AG09309 (cell line): ENCODE data around the gene PCMTD2.
"Not testable (repeated sequence)": the region's sequence is repeated elsewhere in the genome, so short reads cannot be mapped to it uniquely, and the experiment has no call there.

Experiments used
- DNase-seq: peaks from one replicate; pipeline ENCODE4 v3.0.0-alpha.2; 2010; ENCODE audit warnings: low read depth
- H3K4me3 ChIP-seq: 2 replicates; pipeline ENCODE4 v1.5.1; 2011; ENCODE audit warnings: mild to moderate bottlenecking, low read depth, low read length, moderate library complexity; ENCODE audit not compliant: control insufficient read depth
- TF ChIP-seq, protein P1 (sequence below): IDR thresholded peaks from 2 replicates; pipeline ENCODE4 v1.5.1; 2011; ENCODE audit warnings: mild to moderate bottlenecking, low read depth, low read length, inconsistent platforms; ENCODE audit not compliant: insufficient read depth, control insufficient read depth; ENCODE audit errors: missing control alignments

PCMTD2 gene

DNA sequence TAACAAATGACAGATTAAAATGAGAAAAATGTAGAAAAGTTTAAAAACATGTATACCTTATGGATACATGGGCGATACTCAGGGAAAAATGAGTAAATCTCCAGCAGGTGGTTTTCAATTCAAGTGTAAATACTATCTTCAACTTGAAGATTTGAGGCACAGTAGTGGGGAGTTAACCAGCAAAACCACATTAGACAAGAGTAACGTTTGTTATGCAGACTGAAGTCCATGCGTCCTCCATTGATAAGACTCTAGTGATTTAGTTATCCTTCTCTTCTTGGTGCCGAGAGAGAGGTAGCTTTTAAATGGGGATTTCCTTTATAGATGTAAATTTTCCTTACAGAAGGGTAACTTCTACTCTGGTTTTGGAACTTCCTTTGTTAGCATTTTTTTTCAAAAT, 28.1 kb downstream of the PCMTD2 start:
- TF ChIP-seq, protein P1, sequence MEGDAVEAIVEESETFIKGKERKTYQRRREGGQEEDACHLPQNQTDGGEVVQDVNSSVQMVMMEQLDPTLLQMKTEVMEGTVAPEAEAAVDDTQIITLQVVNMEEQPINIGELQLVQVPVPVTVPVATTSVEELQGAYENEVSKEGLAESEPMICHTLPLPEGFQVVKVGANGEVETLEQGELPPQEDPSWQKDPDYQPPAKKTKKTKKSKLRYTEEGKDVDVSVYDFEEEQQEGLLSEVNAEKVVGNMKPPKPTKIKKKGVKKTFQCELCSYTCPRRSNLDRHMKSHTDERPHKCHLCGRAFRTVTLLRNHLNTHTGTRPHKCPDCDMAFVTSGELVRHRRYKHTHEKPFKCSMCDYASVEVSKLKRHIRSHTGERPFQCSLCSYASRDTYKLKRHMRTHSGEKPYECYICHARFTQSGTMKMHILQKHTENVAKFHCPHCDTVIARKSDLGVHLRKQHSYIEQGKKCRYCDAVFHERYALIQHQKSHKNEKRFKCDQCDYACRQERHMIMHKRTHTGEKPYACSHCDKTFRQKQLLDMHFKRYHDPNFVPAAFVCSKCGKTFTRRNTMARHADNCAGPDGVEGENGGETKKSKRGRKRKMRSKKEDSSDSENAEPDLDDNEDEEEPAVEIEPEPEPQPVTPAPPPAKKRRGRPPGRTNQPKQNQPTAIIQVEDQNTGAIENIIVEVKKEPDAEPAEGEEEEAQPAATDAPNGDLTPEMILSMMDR = no peak
- DNase-seq = no peak
- H3K4me3 ChIP-seq = no peak overlapping the region

DNA sequence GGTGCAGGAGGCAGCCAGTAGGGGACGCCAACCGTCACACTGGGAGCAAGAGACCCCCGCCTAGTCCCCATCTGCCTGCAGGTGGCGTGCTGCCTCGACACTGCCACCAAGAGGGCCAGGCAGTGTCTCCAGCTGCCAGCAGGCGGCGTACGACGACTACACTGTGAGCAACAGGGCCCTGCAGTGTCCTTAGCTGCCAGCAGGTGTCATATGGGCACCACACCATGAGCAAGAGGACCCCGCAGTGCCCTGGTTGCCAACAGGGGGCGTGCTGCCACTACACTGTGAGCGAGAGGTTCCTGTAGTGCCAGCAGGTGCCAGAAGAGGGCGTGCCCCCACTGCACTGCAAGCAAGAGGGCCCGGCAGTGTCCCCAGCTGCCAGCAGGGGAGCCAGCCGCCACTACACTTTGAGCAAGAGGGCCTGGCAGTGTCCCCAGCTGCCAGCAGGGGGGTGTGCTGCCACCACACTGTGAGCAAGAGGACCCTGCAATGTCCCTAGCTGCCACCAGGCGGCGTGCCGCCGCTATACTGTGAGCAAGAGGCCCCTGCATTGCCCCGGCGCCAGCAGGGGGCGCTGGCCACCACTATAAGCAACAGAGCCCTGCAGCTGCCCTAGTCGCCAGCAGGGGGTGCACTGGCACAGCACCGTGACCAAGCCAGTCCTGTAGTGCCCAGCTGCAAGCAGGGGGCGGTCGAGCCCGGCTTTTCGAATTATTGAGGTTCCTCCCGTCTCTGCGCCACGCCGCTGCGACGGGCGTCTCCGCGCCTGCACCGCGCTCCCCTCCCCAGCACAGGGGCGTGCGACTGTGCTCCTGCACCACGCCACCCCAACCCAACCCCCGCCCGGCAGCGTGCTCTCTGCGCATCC, 30.3 kb downstream of the PCMTD2 start:
- TF ChIP-seq, protein P1 = peak; percentile 72
- not testable (repeated sequence) for H3K4me3 ChIP-seq, DNase-seq

DNA sequence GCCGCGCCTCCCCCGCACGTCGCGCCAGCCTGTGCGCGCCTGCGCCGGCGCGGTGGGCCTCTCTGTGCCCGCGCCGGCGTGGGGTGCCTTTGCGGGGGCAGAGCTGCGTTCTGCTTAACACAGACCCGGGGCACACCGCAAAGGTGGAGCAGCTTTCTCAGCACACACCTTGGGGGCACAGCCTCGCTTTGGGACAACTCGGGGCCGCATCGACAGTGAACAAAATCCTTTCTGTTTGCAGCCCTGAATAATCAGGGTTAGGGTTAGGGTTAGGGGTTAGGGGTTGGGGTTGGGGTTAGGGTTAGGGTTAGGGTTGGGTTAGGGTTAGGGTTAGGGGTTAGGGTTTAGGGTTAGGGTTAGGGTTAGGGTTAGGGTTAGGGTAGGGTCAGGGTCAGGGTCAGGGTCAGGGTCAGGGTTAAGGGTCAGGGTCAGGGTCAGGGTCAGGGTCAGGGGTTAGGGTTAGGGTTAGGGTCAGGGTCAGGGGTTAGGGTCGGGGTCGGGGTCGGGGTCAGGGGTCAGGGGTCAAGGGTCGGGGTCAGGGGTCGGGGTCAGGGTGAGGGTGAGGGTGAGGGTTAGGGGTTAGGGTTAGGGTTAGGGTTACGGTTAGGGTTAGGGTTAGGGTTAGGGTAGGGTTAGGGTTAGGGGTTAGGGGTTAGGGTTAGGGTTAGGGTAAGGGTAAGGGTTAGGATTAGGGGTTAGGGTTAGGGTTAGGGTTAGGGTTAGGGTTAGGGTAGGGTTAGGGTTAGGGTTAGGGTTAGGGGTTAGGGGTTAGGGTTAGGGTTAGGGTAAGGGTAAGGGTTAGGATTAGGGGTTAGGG, 31.1 kb downstream of the PCMTD2 start:
- DNase-seq, H3K4me3 ChIP-seq: not testable (repeated sequence)

DNA sequence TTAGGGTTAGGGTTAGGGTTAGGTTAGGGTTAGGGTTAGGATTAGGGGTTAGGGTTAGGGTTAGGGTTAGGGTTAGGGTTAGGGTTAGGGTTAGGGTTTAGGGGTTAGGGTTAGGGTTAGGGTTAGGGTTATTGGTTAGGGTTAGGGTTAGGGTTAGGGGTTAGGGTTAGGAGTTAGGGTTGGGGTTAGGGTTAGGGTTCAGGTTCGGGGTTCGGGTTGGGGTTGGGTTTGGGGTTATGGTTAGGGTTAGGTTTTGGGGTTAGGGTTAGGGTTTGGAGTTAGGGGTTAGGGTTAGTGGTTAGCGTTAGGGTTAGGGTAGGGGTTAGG, 31.7 kb downstream of the PCMTD2 start:
- DNase-seq, H3K4me3 ChIP-seq: not testable (repeated sequence)

DNA sequence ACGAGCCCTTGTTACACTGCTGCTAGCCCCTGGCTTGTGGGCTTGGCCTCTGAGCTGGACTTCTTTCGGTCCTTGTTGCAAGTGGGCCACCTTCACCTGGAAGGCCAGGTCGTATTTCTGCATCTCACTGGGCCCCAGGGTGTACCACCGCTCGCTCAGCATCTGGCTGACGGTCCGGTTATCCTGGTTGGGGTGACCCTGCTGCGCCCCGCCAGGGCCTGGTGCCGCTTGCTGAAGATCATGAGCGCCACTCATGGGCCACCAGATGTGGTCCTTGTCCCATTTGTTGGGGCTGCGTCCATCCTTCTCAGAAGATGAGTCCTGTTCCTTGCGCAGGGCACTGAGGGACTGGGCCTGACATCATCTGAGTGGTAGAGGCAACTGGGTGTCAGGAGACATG, 36.6 kb downstream of the PCMTD2 start:
- DNase-seq, H3K4me3 ChIP-seq: not testable (repeated sequence)

DNA sequence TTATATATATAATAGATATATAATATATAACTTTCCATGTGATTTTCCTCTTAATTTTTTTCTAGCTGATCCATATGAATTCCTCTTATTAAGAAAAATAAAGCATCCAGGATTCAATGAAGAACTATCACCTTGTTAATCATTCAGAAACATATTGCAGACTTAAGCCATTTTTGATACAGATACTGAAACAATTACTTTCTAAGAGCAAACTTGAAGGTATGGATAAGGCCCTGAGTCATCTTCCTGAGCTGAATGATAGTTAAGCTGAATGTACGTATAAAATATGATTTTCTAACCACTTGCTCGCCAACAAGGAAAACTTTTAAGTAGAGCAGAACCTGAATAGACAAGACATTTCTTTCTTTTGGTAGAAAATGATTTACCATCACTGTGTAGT, 47.5 kb downstream of the PCMTD2 start:
- H3K4me3 ChIP-seq, DNase-seq: not testable (repeated sequence)

DNA sequence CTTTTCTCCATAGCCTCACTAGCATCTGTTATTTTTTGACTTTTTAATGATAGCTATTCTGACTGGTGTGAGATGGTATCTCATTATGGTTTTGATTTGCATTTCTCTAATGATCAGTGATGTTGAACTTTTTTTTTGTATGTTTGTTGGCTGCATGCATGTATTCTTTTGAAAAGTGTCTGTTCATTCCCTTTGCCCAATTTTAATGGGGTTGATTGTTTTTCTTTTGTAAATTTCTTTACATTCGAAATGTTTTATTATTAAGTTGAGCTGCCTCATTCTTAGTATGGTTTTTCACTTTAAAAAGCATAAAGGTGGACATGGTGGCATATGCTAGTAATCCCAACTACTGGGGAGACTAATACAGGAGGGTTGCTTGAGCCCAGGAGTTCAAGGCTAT, 58.2 kb downstream of the PCMTD2 start:
- not testable (repeated sequence) for DNase-seq, H3K4me3 ChIP-seq

DNA sequence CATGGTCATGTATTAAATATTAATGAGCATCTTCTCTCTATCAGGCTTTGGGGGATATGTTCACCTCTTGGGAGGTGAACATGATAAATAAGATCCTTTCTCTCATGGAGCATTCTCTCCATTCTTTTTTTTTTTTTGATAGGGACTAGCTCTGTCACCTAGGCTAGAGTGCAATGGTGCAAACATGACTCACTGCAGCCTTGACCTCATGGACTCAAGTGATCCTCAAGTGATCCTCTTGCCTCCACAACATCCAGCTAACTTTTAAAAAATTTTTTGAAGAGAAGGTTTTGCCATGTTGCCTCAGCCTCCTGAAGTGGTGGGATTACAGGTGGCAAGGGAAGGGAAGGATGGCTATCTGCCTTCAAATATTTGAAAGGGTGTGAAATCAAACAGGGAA, 59.8 kb downstream of the PCMTD2 start:
- DNase-seq, H3K4me3 ChIP-seq: not testable (repeated sequence)

DNA sequence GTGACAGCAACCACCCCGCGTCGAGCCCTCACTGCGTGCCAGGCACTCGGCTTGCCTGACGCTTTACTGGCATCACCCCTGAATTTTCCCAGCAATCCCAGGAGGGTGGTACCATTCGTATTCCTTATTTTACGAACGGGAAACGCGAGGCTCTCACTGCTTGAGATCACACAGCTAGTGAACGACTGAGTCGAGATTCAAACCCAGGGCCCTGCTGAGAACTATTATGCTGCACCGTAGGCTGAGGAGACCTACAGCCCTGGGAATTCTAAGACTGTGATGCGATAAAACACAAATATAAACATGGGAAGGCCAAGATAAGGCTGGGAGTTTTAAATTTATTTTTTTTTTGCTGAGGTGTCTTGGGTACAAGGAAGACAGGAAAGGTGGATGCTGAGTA, 60.3 kb downstream of the PCMTD2 start:
- not testable (repeated sequence) for H3K4me3 ChIP-seq, DNase-seq

DNA sequence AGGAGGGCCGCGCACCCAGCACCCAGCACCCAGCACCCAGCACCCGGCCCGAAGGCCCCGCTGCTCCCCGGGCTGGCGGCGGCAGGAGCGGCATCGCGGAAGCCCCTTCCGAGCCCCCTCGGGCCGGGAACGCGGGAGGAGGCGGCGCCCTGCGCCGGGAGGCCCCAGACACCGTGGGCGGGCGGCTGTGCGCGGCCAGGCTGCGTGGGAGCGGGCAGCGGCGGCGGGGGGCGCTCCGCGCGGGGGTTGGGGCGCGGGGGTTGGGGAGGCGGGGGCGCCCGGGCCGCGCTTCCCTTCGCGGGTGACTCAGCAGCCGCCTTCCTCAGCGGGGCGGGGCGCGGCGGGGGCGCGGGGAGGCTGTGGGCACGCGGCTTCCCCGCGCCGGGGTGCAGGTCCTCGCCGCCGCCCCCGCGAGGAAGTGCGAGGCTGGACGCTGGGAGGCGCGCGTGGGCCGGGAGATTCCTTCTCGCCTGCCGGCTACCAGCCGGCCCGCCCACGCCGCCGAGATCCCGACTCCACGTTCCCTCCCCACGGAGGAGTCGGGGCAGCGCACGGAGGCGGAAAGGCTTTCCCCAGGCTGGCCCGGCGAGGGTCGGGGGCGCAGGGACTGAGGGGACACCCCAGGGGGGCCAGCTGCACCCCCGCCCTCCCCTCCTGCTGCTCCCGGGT, 61.0 kb downstream of the PCMTD2 start:
- H3K4me3 ChIP-seq, DNase-seq: not testable (repeated sequence)

DNA sequence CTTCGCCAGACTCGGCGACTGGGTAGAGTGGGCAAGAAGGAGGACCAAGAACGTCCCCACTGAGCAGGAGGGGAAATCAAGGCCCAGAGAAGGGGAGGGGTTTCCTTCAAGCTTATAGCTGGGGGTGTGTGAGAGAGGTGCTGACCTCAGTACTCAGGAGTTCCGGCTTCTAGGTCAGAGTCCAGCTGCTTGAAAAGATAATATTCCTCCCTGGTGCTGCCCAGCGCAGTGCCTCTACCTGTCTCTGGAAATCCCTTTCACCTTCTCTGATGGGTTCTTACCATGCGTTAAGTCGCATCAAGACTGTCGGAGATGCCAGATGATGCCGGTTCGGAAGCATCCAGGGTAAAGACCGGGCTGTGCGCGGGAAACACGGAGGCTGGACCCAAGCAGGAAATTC, 61.8 kb downstream of the PCMTD2 start:
- not testable (repeated sequence) for H3K4me3 ChIP-seq, DNase-seq

DNA sequence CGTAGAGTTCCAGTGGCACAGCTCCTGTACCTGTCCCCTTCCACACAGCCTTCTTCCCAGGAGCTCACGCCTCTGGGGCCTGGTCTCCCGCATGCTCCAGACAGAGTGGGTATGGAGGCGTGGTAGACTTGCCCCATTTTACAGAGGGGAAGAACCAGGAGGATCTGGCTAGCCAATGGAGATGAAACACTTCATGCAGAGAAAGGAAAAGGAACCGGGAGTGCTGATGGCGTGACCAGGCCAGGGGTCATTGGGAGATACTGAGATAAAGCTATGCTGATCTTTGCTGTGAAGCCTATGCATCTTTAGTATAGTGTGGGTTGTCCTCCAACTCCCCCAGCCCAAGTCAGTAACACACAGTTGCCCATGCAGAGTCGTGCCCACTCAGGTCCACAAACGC, 62.5 kb downstream of the PCMTD2 start:
- not testable (repeated sequence) for H3K4me3 ChIP-seq, DNase-seq

DNA sequence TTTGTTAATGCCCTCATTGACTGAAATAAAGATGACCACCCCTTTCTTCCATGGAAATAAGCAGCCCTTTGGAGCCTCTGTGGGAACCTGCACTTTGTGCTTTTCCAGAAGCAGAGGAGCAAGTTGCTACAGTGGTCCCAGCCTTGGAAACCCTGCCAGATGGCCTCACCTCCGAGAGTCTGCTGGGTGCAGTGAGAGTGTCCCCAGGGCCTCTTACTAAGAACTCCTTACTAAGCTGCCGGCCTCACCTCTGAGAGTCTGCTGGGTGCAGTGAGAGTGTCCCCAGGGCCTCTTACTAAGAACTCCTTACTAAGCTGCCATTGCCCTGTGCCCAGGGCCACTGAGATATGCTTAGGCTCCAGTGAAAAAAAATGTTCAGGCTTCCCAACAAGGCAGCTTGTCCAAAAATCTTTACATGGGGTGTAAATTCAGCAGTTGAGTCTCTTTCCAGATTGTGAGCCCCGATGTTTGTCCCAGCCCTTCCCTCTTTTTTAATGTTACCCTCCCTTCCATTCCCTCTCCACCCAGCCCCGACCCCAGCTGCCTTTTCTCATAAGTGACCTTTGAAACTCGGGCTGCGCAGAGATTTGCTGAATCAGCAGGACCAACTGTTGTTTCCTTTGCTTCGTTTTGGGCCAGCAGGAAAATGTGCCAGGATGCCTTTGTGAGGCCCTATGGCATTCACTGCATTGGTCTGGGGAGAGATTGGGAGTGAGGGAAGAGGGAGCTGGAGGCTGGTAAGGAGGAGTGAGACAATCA, 66.7 kb downstream of the PCMTD2 start:
- H3K4me3 ChIP-seq, DNase-seq: not testable (repeated sequence)
